OCI-LY7 (cell line): ENCODE measurements around the gene STXBP3. TPM values are rescaled to one million over a fixed set of nuclear protein-coding genes. Genes with fewer than 3 reads are reported as not detected.

ENCODE experiments used
- BruUV-seq: library from RNA; stranded (reverse); fragments of 400-500 nt; replicated peaks from 2 replicates; lab custom pipeline; 2021; lab: Mats Ljungman, UMichigan
- CTCF ChIA-PET: fragments of 300-600 bp; sonication (Branson Sonifier 250); formaldehyde crosslinking; loops from one replicate; lab custom pipeline; 2022; ENCODE audit warnings: antibody characterized with exemption; ENCODE audit not compliant: unreplicated experiment; lab: Charles Lee
- POLR2A ChIA-PET: fragments of 300-600 bp; sonication (Branson Sonifier 250); formaldehyde crosslinking; loops from one replicate; lab custom pipeline; 2022; ENCODE audit warnings: antibody characterized with exemption; lab: Charles Lee
- DNase-seq: peaks from one replicate; pipeline ENCODE4 v3.0.0-alpha.2; 2015; ENCODE audit warnings: low spot score
- H2AFZ ChIP-seq: fragments of 200-600 bp; sonication (generic), shearing (Covaris generic); 2 replicates; pipeline ENCODE4 v1.6.1; 2014; ENCODE audit warnings: mild to moderate bottlenecking, antibody characterized with exemption, low read length, moderate library complexity
- H3K27ac ChIP-seq: fragments of 200-600 bp; sonication (generic); 2 replicates; pipeline ENCODE4 v1.5.1; 2014; ENCODE audit warnings: mixed run types, low read depth, mild to moderate bottlenecking, moderate library complexity, low read length, inconsistent platforms; ENCODE audit not compliant: poor library complexity, severe bottlenecking
- H3K36me3 ChIP-seq: fragments of 200-600 bp; sonication (generic); 2 replicates; pipeline ENCODE4 v1.6.1; 2014; ENCODE audit warnings: mild to moderate bottlenecking, antibody characterized with exemption, low read length, moderate library complexity, mixed read lengths; ENCODE audit not compliant: insufficient read depth
- H3K4me1 ChIP-seq: fragments of 200-600 bp; sonication (generic); 2 replicates; pipeline ENCODE4 v1.5.1; 2014; ENCODE audit warnings: mild to moderate bottlenecking, low read length; ENCODE audit not compliant: insufficient read depth, poor library complexity, severe bottlenecking
- H3K4me2 ChIP-seq: fragments of 200-600 bp; sonication (generic); 2 replicates; pipeline ENCODE4 v1.6.1; 2014; ENCODE audit warnings: mild to moderate bottlenecking, low read length
- H3K4me3 ChIP-seq: fragments of 200-600 bp; sonication (generic); 2 replicates; pipeline ENCODE4 v1.5.1; 2014; ENCODE audit warnings: mild to moderate bottlenecking, low read depth, low read length; ENCODE audit not compliant: poor library complexity, severe bottlenecking
- H3K79me2 ChIP-seq: fragments of 200-600 bp; sonication (generic); 2 replicates; pipeline ENCODE4 v1.6.1; 2016; ENCODE audit warnings: low read depth, mild to moderate bottlenecking, low read length, moderate library complexity, mixed read lengths; ENCODE audit not compliant: insufficient read depth
- H3K9me2 ChIP-seq: fragments of 200-600 bp; sonication (generic); 2 replicates; pipeline ENCODE4 v1.6.1; 2016; ENCODE audit warnings: mild to moderate bottlenecking, low read length, mixed read lengths; ENCODE audit not compliant: insufficient read depth
- H3K9me3 ChIP-seq: fragments of 200-600 bp; sonication (generic); 2 replicates; pipeline ENCODE4 v1.6.1; 2014; ENCODE audit warnings: mild to moderate bottlenecking, mixed run types, low read length, mixed read lengths
- H4K20me1 ChIP-seq: fragments of 200-600 bp; sonication (generic); 2 replicates; pipeline ENCODE4 v1.6.1; 2014; ENCODE audit warnings: mild to moderate bottlenecking, antibody characterized with exemption, low read length, moderate library complexity, mixed read lengths; ENCODE audit not compliant: insufficient read depth
- EZH2phosphoT487 ChIP-seq: fragments of 200-600 bp; sonication (generic); IDR thresholded peaks from 2 replicates; pipeline ENCODE4 v1.6.1; 2018; ENCODE audit warnings: low read depth, borderline replicate concordance, mild to moderate bottlenecking, mixed run types, antibody characterized with exemption, low read length, moderate library complexity, mixed read lengths
- intact Hi-C: fragments of 100-400 bp; cut with micrococcal nuclease; formaldehyde crosslinking; loops from one replicate; pipeline ENCODE4 v1.10.0; 2022; ENCODE audit not compliant: unreplicated experiment
- total RNA-seq, 2 experiments: library from RNA; depleted of rRNA in 1 of 2; stranded (reverse); fragments of >200 nt in 1 of 2; shearing (Covaris generic) in 1 of 2; gene quantifications; 2 replicates each; pipeline ENCODE4 v1.2.3, GENCODE V29; 2014 to 2022
- TF ChIP-seq, protein P1 (sequence below): fragments of 200-600 bp; sonication (generic); conservative IDR thresholded peaks from 2 replicates; pipeline ENCODE4 v1.5.1; 2014; ENCODE audit warnings: mild to moderate bottlenecking, antibody characterized with exemption, low read length, moderate library complexity, mixed read lengths

The STXBP3 gene
- total RNA-seq, 2 experiments from 2014 or later = 27.7 to 38.2 TPM

DNA sequence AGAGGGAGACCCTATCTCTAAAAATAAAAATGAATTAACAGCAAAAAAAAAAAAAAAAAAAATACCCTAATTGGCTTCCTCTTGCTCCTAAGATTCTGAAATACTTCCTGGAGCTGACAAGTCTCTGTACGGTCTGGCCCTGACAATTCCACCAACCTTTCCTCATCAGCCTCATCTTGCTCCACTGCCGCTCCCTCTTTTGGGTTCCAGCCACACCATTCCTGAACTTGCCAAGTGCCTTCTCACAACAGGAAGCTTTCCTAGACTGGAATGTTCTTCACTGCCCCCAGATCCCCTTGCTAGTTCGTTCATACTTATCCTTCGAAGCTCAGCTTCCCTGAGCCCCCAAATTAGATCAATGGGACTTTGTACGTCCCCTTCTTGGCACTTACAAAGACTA, 73.4 kb downstream of the STXBP3 start:
- Histone ChIP-seq H3K9me3 (no peaks in the 10 kb centered on the region), H2AFZ (no peak overlapping the region), H3K4me1 (no peaks in the 10 kb centered on the region), H3K4me3 (no peak overlapping the region), H3K79me2 (no peaks in the 10 kb centered on the region), H3K27ac (no peak overlapping the region), H4K20me1 (no peaks in the 10 kb centered on the region), H3K36me3 (no peaks in the 10 kb centered on the region), H3K4me2 (no peak overlapping the region), H3K9me2 (no peaks in the 10 kb centered on the region)
- TF ChIP-seq, protein P1, sequence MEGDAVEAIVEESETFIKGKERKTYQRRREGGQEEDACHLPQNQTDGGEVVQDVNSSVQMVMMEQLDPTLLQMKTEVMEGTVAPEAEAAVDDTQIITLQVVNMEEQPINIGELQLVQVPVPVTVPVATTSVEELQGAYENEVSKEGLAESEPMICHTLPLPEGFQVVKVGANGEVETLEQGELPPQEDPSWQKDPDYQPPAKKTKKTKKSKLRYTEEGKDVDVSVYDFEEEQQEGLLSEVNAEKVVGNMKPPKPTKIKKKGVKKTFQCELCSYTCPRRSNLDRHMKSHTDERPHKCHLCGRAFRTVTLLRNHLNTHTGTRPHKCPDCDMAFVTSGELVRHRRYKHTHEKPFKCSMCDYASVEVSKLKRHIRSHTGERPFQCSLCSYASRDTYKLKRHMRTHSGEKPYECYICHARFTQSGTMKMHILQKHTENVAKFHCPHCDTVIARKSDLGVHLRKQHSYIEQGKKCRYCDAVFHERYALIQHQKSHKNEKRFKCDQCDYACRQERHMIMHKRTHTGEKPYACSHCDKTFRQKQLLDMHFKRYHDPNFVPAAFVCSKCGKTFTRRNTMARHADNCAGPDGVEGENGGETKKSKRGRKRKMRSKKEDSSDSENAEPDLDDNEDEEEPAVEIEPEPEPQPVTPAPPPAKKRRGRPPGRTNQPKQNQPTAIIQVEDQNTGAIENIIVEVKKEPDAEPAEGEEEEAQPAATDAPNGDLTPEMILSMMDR = no peak
- TF ChIP-seq EZH2phosphoT487 = no peak
- no peak for DNase-seq
- intact Hi-C loops = loop anchor here (5.0 kb wide), 1 partner anchor 352 kb away; no protein-coding TSS in a partner anchor
- ChIA-PET CTCF (interaction anchor here (0.5 kb wide), 1 partner anchor 41 kb away, joined by 3 read pairs; no protein-coding TSS in a partner anchor), POLR2A (interaction anchor here (0.6 to 1.4 kb wide), 5 partner anchors 8 to 733 kb away, joined by 3 to 4 read pairs (median 4); no protein-coding TSS in a partner anchor)
- no TSS peak for BruUV-seq

GRCh38 chr1:108823632-108824031, 77.2 kb downstream of the STXBP3 start:
- TF ChIP-seq, protein P1 = no peak
- TF ChIP-seq EZH2phosphoT487 = no peak
- BruUV-seq = no TSS peak
- H3K4me1 ChIP-seq = no peaks in the 10 kb centered on the region
- ChIA-PET POLR2A (no interaction called here), CTCF (no interaction called here)
- DNase-seq = no peak
- H3K9me3 ChIP-seq = no peaks in the 10 kb centered on the region
- no peak overlapping the region for H3K4me3 ChIP-seq
- H3K36me3 ChIP-seq = no peaks in the 10 kb centered on the region
- H2AFZ ChIP-seq = no peak overlapping the region
- intact Hi-C loops = loop anchor here (5.0 kb wide), 1 partner anchor 349 kb away; no protein-coding TSS in a partner anchor
- no peaks in the 10 kb centered on the region for H3K79me2 ChIP-seq
- H3K27ac ChIP-seq = no peak overlapping the region
- H4K20me1 ChIP-seq = no peaks in the 10 kb centered on the region
- no peak overlapping the region for H3K4me2 ChIP-seq
- no peaks in the 10 kb centered on the region for H3K9me2 ChIP-seq

DNA sequence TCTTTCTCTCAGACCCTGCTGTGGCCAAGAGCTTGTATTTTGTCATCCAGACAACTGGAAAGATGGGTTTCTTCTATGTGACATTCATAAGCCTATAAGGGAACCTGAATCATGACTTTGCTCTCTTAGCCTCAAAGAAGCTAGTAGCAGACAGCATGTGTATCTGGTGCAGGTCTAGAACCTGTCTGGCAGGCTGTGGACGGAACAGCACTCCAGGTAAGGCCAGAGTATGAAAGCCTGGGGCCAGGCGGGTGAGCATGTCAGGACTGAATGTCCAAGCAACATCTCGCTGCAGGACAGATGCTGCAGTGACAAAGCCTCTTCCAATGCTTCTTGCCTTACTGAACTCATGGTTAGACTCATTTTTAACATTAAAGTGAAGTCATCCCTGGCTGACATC, 77.6 kb downstream of the STXBP3 start:
- no peak for DNase-seq
- H3K79me2 ChIP-seq = no peaks in the 10 kb centered on the region
- no peak overlapping the region for H2AFZ ChIP-seq
- H3K36me3 ChIP-seq = no peaks in the 10 kb centered on the region
- intact Hi-C loops = loop anchor here (5.0 kb wide), 1 partner anchor 348 kb away; no protein-coding TSS in a partner anchor
- H3K4me1 ChIP-seq = no peaks in the 10 kb centered on the region
- no TSS peak for BruUV-seq
- H3K9me2 ChIP-seq = no peaks in the 10 kb centered on the region
- ChIA-PET POLR2A (no interaction called here), CTCF (no interaction called here)
- no peaks in the 10 kb centered on the region for H4K20me1 ChIP-seq
- H3K9me3 ChIP-seq = no peaks in the 10 kb centered on the region
- H3K4me3 ChIP-seq = no peak overlapping the region
- TF ChIP-seq, protein P1 = no peak
- no peak for TF ChIP-seq EZH2phosphoT487
- no peak overlapping the region for H3K4me2 ChIP-seq
- H3K27ac ChIP-seq = no peak overlapping the region
